K562 (cell line): ENCODE measurements around the gene ANKRD33. TPM values are rescaled to one million over a fixed set of nuclear protein-coding genes. Genes with fewer than 3 reads are reported as not detected.

ENCODE experiments used
- ATAC-seq: fragments of 200-7000 bp; cut with Tn5 transposase; 3 replicates; pipeline ENCODE4 v1.9.1; 2020; ENCODE audit warnings: moderate library complexity
- BruUV-seq: library from RNA; stranded (reverse); fragments of 400-500 nt; replicated peaks from 2 replicates; lab custom pipeline; 2021; lab: Mats Ljungman, UMichigan
- CTCF ChIA-PET: fragments of 300-600 bp; formaldehyde crosslinking; extraction: SDS; loops from one replicate; lab custom pipeline; 2021; ENCODE audit warnings: low intra/inter-chr PET ratio; lab: Yijun Ruan, JAX
- POLR2A ChIA-PET: fragments of 300-600, 350-650 bp; sonication (Branson Sonifier 250); formaldehyde crosslinking; extraction: SDS; loops from one replicate; lab custom pipeline; 2021; ENCODE audit warnings: antibody characterized with exemption, inconsistent platforms; lab: Yijun Ruan, JAX
- DNase-seq, 4 experiments: peaks; one replicate each; pipeline versions ENCODE4 v3.0.0 to v3.0.0-alpha.2; 2011 to 2018; ENCODE audit warnings: low spot score in 3 of 4, mixed read lengths in 3 of 4; ENCODE audit errors: extremely low read depth in 1 of 4
- FAIRE-seq: peaks from 2 replicates; lab custom pipeline; 2011; peaks lifted over from hg19 to GRCh38; lab: Jason Lieb, UNC
- H2AFZ ChIP-seq: 2 replicates; pipeline ENCODE4 v1.6.0; 2011; ENCODE audit warnings: low read depth, low read length, control low read depth, inconsistent platforms
- H3K27ac ChIP-seq: fragments of 200-600 bp; 3 replicates; pipeline ENCODE4 v1.8.0; 2011; ENCODE audit warnings: low read depth, mild to moderate bottlenecking, control low read depth, inconsistent platforms, low read length, moderate library complexity, mixed read lengths; ENCODE audit errors: extremely low read depth
- H3K27me3 ChIP-seq, 2 experiments: fragments of 300-600 bp in 1 of 2; 2 replicates in 1 of 2; 3 replicates in 1 of 2; pipeline versions ENCODE4 v1.6.0 to v1.8.0; 2011; ENCODE audit warnings: inconsistent platforms in 2 of 2, low read length in 2 of 2, mild to moderate bottlenecking in 1 of 2, mixed read lengths in 1 of 2, moderate library complexity in 1 of 2; ENCODE audit not compliant: control insufficient read depth in 2 of 2, insufficient read depth in 2 of 2
- H3K36me3 ChIP-seq: fragments of 300-600 bp; 3 replicates; pipeline ENCODE4 v1.8.0; 2011; ENCODE audit warnings: mild to moderate bottlenecking, low read length, inconsistent platforms; ENCODE audit not compliant: control insufficient read depth, insufficient read depth
- H3K4me1 ChIP-seq, 2 experiments: fragments of 200-600 bp in 1 of 2; replicated peaks in 1 of 2; 2 replicates in 1 of 2; 3 replicates in 1 of 2; pipeline versions ENCODE4 v1.5.1 to v1.8.0; 2011; ENCODE audit warnings: inconsistent platforms in 2 of 2, low read length in 2 of 2, mild to moderate bottlenecking in 1 of 2, mixed read lengths in 1 of 2, moderate library complexity in 1 of 2; ENCODE audit not compliant: control insufficient read depth in 2 of 2, insufficient read depth in 2 of 2
- H3K4me2 ChIP-seq: 2 replicates; pipeline ENCODE4 v1.6.1; 2011; ENCODE audit warnings: low read length, control low read depth, inconsistent platforms, mixed read lengths; ENCODE audit not compliant: insufficient read depth
- H3K4me3 ChIP-seq: fragments of 200-600 bp; sonication (generic), shearing (Covaris generic); 2 replicates; pipeline ENCODE4 v1.5.1; 2016; ENCODE audit warnings: control low read depth, inconsistent platforms
- H3K79me2 ChIP-seq: fragments of 200-600 bp; 3 replicates; pipeline ENCODE4 v1.8.0; 2011; ENCODE audit warnings: low read length, inconsistent platforms; ENCODE audit not compliant: control insufficient read depth, insufficient read depth
- H3K9ac ChIP-seq, 2 experiments: 2 replicates each; pipeline versions ENCODE4 v1.6.0 to v1.6.1; 2011; ENCODE audit warnings: low read depth in 2 of 2, low read length in 2 of 2, control low read depth in 1 of 2, inconsistent platforms in 1 of 2, mild to moderate bottlenecking in 1 of 2, mixed read lengths in 1 of 2; ENCODE audit not compliant: insufficient read depth in 1 of 2
- H3K9me1 ChIP-seq: one replicate; pipeline ENCODE4 v1.6.0; 2011; ENCODE audit warnings: inconsistent platforms, mild to moderate bottlenecking, low read length, moderate library complexity; ENCODE audit not compliant: control insufficient read depth, insufficient read depth
- H3K9me3 ChIP-seq: replicated peaks from 2 replicates; pipeline ENCODE4 v1.5.1; 2011; ENCODE audit warnings: low read depth, low read length, inconsistent platforms; ENCODE audit not compliant: control insufficient read depth, insufficient read depth
- H4K20me1 ChIP-seq: replicated peaks from 2 replicates; pipeline ENCODE4 v1.6.1; 2011; ENCODE audit warnings: low read length, inconsistent platforms, mixed read lengths; ENCODE audit not compliant: control insufficient read depth, insufficient read depth
- AFF1 ChIP-seq, 2 experiments: fragments of 450-650 bp; IDR thresholded peaks; 2 replicates each; pipeline ENCODE4 v1.6.1; 2018; ENCODE audit warnings: mild to moderate bottlenecking in 2 of 2, low read depth in 1 of 2; ENCODE audit not compliant: partially characterized antibody in 2 of 2
- BACH1 ChIP-seq: fragments of 200-800 bp; sonication (Bioruptor generic); IDR thresholded peaks from 2 replicates; pipeline ENCODE4 v1.6.1; 2016; ENCODE audit warnings: missing genetic modification characterization, missing compliant biosample characterization
- BRD9 ChIP-seq: fragments of 450-650 bp; IDR thresholded peaks from 2 replicates; pipeline ENCODE4 v1.6.1; 2018; ENCODE audit warnings: low read depth; ENCODE audit not compliant: partially characterized antibody
- HDAC3 ChIP-seq: fragments of 450-650 bp; IDR thresholded peaks from 2 replicates; pipeline ENCODE4 v1.6.1; 2018; ENCODE audit warnings: borderline replicate concordance, mild to moderate bottlenecking, moderate library complexity; ENCODE audit not compliant: partially characterized antibody
- WGBS: fragments of 100-300 bp; shearing (Covaris generic); methylation state at CpG from one replicate; pipeline ENCODE4 v1.1.6; 2016; ENCODE audit warnings: low coverage, mixed read lengths; ENCODE audit not compliant: insufficient coverage; ENCODE audit errors: missing lambda C conversion rate; 5-methylcytosine and 5-hydroxymethylcytosine counted together
- in situ Hi-C: fragments of 300-500 bp; cut with MboI; formaldehyde crosslinking; loops from 4 replicates; pipeline ENCODE4 v1.15.0; 2018; ENCODE audit warnings: inconsistent platforms, mixed read lengths
- intact Hi-C: fragments of 100-400 bp; cut with micrococcal nuclease; formaldehyde crosslinking; loops from 2 replicates; pipeline ENCODE4 v1.14.2; 2022
- polyA plus RNA-seq, 8 experiments: library from polyadenylated mRNA; depleted of rRNA in 4 of 8; stranded (reverse) in 5 of 8; unstranded in 3 of 8; fragments of >200 nt; fragmentation: Nextera tagmentation in 2 of 8; fragmentation: Illumina TruSeq in 1 of 8; extraction: Ambion mirVana in 2 of 8; extraction: Trizol in 1 of 8; gene quantifications; 2 replicates each; pipeline versions ENCODE4 v1.2.1 to v1.2.3, GENCODE V29; 2011 to 2014; ENCODE audit warnings: inconsistent platforms in 1 of 8, missing spikeins in 1 of 8
- total RNA-seq, 7 experiments: library from RNA; depleted of rRNA in 6 of 7; stranded (reverse); fragments of >200 nt in 6 of 7; fragmentation: Illumina TruSeq in 2 of 7; extraction: Trizol in 2 of 7; gene quantifications; 2 replicates each; pipeline versions ENCODE4 v1.2.1 to v1.2.3, GENCODE V29; 2011 to 2021; ENCODE audit warnings: low replicate concordance in 1 of 7

The ANKRD33 gene
- total and polyA plus RNA-seq, 9 of the 15 experiments (the other 6 are each of a cell fraction or from before 2014, with no cell fraction given), result 0.04 to 0.11 (median 0.07) TPM; not detected in 4

GRCh38 chr12:51841727-51842126 lies 46.2 kb upstream of the ANKRD33 start (continued):
- no peak for TF ChIP-seq AFF1 (IDR thresholded peaks at IDR 0.05; ENCODE audit: low read depth in 1 of 2, partially characterized antibody in 2 of 2)
- no peak for TF ChIP-seq BACH1 (tag)
- no peak for TF ChIP-seq HDAC3

- BruUV-seq, result no TSS peak
- no peak for FAIRE-seq
- H3K36me3 ChIP-seq, result no peaks in the 10 kb centered on the region
- no peak for ATAC-seq
- no peaks in the 10 kb centered on the region for H3K9me1 ChIP-seq
- H3K9me3 ChIP-seq, result no peaks in the 10 kb centered on the region
- ChIA-PET CTCF (no interaction called here), POLR2A (no interaction called here)
- peaks cover 35 to 79% of the 10 kb centered on the region in 2 experiments; a peak in 4 of 5 replicates for H3K27me3 ChIP-seq
- TF ChIP-seq BRD9, result no peak
- H3K4me2 ChIP-seq, result no peak overlapping the region
- 0% methylated on average over 4 of the region's 4 CpGs for whole genome bisulfite sequencing
- no peak overlapping the region for H2AFZ ChIP-seq
- intact Hi-C loops (no loop called here), in situ Hi-C loops (no loop called here)
- H3K4me1 ChIP-seq, result peaks cover 0 to 21% of the 10 kb centered on the region in 2 experiments; a peak in 3 of 5 replicates
- DNase-seq, result no peak
- no peak overlapping the region for H3K4me3 ChIP-seq
- H3K9ac ChIP-seq, result no peak overlapping the region
- H4K20me1 ChIP-seq, result peaks cover 6% of the 10 kb centered on the region; the same call in 1 of the 2 replicates
- H3K27ac ChIP-seq, result no peak overlapping the region
- no peaks in the 10 kb centered on the region for H3K79me2 ChIP-seq
Observed at GRCh38 chr12:51844854-51845253, 43.0 kb upstream of the ANKRD33 start.
